ENCODE measurements around the gene CP.
"Not testable (repeated sequence)": the region's sequence is repeated elsewhere in the genome, so short reads cannot be mapped to it uniquely, and the experiment has no call there.

CP gene

DNA sequence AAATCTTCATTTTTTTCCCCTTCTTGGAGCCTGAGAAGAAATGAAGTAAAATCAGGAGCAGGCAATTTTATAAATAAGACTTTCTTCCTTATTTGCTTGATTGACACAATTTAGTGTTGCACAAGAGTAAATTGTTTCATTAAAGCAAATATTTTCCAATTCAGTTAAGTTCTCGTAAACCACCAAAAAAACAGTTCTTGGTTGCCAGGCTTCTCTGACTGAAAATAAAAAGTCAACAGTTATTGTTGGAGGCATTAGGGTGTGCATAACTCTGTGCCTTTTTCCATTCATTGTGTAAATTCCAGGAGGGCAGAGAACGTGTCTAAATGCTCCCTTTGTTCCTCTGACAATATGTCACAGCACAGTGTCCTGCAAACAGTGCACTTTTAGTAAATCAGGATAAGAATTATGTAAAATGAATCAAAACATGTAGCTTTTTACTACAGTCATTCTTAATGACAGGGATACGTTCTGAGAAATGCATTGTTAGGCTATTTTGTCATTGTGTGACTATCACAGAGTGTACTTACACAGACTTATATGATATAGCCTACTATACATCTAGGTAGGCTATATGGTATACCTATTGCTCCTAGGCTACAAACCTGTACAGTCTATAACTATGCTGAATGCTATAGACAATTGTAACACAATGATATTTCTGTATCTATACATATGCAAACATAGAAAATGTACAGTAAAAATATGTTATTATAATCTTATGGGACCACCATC lies at the start of gene CP:
TSS of gene CP (minus strand) at position 47 of the 735 bp plus-strand sequence. CDS start at position 10, 37 bp downstream.
- DNase-seq = no peak

DNA sequence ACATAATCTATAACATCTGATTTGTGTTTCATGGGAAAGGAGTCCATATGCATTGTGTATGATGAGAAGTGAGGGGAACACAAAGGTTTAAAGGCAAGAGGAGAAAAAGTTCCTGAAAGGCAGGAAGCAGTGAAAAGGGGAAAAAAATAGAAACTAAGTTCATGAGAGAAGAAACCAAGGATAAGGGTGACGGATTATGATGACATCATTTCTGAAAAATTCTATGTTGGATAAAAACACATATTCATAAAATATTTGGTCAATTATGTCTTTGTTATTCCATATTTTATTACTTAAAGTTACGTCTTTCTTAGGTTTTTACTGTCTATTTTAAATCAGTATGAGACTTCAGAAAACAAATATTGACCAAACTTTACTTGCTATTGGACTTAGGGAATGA lies 48.6 kb upstream of the CP start:
- DNase-seq = no peak

DNA sequence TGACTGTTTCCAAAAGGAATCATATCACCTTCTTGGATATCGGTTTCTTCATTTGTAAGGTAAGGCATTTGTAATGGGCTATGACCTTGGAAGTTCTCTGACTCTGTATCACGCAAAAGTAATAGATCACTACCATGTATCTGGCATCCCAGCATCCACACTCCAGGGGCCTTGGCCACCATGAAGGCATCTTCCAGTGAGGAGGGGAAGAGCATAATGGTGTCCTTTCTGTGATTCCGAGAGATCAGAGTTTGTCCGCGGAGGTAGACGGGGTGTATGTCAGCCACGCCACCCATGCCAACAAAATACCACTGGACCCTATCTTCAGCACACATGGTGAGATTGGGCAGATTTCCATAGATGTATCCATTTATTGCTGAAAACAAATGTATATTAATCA lies 48.1 kb upstream of the CP start:
- no peak for DNase-seq

DNA sequence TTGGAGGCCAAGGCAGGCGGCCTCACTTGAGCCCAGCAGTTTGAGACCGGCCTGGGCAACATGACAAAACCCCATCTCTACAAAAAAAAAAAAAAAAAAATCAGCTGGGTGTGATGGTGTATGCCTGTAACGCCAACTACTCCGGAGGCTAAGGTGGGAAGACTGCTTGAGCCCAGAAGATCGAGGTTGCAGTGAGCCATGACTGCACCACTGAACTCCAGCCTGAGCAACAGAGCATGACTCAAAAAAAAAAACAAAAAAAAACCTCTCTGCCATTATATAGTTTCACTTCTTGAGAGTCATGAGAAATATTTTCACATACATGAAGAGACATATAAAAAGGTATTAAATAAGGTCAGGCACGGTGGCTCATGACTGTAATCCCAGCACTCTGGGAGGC lies 45.9 kb upstream of the CP start:
- DNase-seq = no peak

DNA sequence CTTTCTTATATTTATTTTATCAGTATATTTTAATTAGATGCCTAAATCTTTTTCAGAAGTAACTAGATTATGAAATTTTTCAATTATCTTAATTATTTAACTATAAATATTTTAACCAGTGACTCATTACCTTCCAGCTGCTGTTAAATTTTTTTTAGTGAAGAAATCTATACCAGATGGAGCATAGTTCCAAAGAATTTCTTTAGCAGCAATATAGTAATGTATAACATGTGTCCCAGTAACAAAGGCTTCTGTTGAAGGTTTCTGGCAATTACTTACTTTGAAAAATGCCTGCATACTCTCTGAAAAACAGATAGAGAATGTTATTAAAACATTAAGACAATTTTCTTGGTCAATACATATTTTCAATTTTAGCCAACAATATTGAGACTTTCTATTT lies 45.1 kb upstream of the CP start:
- no peak for DNase-seq

DNA sequence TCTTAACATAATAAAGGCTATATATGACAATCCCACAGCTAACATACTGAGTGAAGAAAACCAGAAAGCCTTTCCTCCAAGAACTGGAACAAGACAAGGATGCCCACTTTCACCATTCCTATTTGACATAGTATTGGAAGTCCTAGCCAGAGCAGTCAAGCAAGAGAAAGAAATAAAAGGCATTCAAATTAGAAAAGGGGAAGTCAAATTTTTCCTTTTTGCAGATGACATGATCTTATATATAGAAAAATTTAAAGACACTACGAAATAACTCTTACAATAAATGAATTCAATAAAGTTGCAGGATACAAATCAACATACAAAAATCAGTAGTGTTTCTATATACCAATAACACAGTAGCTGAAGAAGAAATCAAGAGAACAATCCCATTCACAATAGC lies 42.2 kb upstream of the CP start:
- no peak for DNase-seq

DNA sequence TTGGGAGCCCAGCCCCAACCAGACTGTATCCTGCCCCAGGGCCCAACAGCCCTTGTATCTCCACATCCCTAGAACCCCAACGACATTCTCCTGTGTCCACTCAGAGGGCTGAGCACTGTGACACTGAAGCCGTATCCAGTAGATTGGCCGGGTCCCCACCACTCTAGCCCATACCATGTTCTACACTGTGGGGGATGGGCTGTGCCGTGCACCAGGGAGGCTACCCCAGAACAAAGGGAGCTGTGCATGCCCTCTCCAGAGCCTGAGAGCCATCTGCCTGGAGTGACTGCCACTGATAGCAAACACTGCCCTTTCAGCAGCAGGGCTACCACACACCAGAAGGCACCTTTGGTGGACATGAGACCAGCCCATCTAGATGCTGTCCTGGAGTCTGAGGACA lies 37.1 kb upstream of the CP start:
- DNase-seq = no peak

DNA sequence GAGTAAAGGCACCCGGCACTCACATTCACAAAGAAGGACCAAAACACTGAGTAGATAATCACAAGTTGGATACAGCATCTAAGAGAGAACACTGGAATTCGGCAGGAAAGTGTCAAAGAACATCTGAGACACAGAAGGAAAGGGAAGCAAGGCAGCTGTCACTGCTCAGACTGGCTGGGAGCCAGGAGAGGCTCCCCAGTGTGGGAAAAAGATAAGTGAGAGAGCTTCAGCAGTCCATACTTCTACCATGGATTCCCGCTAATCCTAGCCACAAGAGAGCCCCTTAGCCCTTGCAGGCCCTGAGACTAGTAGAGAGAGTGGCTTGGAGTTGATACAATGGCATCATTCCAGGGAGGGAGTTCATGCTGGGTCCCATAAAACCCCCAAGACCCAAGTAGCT lies 36.7 kb upstream of the CP start:
- DNase-seq = peak; percentile 15

DNA sequence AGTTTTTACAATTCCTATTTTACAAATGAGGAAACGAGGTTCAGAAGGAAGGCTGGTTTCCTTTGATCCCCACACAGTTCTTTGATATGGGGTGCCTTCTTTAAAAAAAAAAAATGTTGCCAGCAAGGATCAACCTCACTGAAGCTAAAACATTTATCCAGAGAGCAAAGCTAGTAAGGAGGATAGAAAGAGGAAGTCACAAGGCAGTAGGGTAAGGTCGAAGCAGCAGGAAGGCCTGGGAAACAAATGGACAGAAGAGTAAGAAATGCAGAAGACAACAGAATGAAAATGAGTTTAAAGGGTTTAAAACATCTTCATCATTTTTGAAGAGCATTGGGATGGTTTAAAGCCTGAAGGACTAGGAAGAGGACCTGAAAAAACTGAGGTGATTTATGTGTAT lies 30.6 kb upstream of the CP start:
- DNase-seq = no peak

DNA sequence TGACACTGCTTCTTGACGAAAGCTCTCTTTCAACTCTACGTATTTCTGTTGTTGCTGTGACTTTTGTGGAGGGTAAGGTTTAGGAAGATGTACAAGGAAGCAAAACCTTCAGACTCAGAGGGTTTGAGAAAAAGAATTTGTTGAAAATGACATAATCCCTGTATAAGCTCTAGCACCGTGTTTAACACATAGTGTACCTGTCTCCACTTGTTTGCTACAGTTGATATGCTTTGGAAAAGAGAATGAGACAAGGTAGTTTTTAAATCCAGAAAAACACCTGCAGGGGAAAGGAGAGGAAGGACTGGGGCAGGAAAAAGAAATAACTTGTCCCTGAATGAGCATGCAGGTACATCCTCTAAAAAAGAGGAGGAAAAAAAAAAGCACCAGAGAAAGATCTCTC lies 29.6 kb upstream of the CP start:
- no peak for DNase-seq

DNA sequence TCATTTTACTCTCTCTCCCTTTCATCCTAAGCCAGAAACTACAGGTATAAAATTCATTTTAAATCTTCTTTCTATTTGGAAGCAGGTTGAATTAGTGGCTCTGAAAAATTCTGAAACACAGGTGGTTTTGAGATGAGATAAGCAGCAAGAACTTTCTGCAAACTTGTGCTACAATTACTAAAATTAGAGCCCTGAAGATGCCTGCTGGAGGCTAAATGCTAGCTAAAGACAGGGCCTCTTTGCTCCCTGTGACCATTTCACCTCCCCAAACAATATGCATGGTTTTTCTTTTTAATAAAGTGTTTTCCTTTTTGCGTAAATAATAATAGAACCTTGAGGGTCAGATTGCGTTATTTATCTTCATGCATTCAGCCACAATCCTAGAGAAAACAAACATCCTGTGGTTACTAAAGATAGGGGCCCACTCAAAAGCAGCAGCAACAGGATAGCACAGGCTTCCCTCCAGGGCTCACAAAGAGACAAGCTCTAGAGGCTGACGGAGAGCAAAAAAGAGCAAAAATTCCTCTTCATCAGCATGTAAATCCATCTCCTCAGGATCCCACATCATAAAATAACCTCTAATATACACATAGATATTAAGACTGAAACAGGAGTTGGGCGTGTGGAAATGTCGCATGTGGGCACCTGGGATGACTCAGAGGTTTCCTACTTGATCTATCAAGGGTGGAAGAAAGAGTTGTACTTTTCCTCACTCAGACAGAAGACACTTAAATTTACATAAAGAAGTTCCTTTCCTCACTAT lies 26.5 kb upstream of the CP start:
- DNase-seq = no peak

DNA sequence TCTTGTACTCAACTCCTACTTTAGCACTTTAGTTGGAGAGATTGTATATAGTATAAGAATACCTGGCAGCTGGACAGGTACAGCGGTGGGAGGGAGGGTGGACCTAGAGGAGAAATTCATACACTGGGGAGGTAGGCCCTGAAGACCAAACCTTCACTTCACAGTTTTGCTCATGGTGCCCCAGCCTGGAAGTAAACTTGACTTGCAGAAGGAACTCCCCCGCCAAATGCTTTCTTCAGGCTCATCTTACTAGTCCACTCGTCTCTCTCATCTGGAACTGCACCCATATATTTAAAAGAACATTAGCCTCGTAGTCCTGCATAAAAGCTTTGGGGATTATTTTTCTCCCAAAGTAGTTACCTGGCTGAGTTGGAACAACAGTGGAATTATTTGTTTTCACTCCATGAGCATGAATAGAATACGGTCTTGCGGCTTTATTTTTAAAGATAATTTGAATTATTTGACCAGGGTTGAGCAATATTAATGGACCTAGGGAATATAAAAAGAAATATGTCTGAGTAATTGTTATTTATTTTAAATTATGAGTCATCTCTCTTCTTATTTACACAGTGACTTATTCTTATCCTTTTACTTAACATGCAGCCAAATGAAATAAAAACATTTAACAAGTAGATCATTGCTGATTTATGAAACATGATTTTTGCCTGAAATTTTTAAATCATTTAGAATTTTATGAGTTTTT lies 25.5 kb upstream of the CP start:
- no peak for DNase-seq

DNA sequence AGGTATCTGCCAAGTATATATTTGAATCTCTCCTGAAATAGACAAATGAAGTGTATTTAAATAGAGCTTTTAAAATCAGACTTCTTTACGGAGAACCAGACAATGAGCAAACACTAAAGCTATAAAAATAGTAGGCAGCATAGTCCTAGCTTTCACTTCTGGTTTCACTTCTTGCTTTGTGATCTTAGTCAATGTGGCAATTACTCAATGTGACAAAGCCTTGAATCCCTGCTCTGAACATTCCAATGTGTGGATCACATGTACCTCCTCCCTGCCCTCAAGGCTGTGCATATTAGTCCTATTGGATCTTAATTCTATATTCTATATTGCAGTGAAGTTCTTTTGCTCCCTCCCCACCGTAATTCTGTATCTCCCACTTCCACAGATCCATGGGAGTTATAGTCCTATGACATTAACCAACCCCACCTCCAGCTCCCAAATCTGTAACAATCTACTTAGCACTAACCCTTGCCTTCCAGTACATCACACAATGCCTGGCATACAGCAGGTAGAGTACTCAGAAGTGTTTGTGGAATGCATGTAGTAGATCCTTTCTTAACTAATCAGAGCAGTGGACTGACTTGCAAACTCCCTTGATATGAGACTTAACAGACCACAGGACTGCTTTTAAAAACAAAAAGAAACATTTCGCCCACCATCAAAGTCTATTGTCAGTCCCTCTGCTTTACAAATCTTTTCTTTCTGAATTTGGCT lies 24.3 kb upstream of the CP start:
- DNase-seq = no peak

DNA sequence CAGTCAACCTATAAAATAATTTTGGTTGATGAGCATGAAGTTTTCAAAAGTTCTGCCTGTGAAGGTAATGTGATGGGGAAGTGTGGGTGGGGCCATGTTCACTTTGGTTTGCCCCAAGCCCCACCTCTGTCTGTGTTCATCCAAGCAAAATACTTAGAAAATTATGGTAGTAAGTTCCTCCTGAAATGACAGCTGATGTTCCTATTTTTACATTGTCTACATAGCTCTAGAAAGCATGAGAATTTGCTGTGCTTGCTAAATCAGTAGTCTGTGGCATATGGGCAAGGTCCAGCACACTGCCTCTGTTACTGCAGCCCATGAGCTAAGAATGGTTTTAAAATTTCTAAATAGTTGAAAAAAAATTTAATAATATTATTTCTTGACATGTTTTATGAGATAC lies 21.9 kb upstream of the CP start:
- DNase-seq = no peak

DNA sequence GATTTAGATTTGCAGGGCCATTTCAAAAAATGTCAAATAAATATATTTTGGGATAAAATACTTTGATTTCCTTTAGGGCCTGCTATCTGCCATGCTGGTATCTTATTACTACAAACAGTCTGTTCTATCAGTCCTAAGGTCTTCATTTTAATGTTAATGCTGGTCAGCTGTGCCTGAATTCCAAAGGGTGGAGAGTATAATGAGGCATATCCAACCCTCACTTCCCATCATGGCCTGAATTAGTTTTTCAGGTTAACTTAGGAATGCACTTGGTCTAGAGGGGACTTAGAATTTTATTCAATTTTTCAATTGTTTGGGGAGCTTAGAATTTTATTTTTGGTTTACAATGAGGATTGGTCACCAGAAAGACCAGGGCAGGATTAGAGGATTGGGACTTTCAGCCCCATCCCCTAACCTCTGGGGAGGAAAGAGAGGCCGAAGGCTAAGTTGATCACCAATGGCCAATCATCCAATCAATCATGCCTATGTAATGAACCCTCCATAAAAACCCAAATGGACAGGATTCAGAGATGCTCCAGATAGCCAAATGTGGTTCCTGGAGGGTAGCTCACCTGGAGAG lies 17.8 kb upstream of the CP start:
- no peak for DNase-seq

DNA sequence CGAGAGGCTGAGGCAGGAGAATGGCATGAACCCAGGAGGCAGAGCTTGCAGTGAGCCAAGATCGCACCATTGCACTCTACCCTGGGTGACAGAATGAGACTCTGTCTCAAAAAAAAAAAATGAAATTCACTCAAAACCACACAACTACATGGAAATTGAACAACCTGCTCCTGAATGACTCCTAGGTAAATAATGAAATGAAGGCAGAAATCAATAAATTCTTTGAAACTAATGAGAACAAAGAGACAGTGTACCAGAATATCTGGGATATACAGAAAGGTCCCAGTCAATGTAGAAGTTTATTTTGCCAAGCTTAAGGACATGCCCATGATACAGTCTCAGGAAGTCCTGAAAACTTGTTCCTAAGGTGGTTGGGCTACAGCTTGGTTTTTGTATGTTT lies 16.6 kb upstream of the CP start:
- DNase-seq = not testable (repeated sequence)

DNA sequence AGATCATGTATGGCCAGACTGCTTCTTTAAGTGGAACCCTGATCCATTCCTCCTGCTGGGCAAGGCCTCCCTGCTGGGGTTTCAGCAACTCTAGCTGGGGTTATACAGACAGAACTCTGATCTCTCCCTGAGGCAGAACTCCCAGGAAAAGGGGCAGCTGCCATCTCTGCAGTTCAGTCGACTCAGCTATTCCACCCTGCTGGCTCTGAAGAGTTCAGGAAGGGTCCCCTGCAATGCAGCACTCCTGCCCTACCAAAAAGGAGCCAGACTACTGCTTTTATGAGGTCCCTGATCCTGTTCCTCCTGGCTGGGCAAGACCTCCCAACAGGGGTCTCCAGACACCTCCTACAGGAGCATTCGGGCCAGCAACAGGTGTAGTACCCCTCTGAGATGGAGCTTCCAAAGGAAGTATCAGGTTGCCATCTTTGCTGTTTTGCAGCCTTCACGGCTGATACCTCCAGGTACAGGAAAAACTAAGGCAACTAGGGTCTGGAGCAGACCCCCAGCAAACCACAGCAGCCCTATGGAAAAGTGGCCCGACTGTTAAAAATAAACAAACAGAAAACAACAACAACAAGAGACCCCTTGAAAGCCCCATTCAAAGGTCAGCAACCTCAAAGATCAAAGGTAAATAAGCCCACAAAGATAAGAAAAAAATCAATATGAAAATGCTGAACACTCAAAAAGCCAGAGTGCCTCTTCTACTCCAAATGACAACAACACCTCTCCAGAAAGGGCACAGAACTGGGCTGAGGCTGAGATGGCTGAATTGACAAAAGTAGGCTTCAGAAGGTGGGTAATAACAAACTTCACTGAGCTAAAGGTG lies 14.2 kb upstream of the CP start:
- no peak for DNase-seq

DNA sequence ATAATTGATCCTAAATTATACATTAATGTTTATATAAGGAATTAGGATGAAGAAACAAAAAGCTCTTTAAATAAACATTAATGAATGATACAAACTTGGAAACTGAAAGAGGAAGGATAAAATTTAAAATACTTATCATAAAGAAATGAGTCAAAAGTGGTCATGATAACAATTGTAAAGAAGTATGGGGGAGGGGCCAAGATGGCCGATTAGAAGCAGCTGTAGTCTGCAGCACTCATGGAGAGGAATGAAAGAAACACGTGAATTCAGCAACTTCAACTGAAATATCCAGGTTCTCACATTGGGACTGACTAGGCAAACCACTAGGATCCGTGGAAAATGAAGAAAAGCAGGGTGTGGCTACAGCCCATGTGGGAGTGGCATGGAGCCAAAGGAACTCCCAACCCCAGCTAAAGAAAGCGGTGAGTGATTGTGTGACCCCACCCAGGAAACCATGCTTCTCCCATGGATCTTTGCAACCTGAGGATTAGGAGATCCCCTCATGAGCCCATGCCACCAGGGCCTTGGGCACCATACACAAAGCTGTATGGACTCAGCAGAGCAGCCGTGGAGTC lies 13.1 kb upstream of the CP start:
- no peak for DNase-seq

DNA sequence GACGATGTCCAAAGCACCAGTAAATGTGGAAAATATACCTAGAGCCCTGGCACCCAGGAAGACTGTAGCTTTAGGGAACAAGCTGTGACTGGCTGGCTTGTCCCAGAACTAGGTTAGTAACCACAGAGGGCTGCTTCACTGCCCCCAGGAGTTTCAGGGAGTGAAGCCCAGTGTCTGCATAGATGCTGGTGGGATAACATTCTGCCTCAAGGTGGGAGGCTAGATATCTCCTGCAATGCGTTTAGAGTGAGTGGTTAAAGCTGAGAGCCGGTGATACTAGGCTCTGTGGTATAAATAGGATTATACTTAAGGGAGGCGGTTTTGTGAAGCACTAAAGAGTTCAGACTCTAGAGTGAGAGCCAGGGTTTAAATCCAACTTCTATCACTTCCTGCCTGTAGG lies 11.7 kb upstream of the CP start:
- DNase-seq = no peak

DNA sequence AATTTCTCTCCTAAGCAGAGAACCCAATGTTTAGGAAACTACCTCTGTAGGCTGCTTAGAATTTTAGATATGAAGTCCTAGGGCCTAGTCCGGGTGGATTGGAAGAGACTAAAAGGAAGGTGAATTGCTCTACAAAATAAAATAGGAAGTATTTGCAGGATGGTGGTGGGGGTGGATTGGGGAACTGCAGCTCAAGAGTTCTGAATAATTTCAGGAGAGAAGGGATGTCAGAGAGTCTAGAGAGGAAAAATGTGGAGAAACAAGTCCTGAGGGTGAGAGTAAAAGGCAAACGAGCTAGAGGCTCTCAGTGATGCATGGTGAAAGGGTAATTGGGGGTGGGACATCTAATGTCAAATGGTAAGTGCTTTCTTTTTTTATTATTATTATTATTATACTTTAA lies 10.2 kb upstream of the CP start:
- DNase-seq = no peak

DNA sequence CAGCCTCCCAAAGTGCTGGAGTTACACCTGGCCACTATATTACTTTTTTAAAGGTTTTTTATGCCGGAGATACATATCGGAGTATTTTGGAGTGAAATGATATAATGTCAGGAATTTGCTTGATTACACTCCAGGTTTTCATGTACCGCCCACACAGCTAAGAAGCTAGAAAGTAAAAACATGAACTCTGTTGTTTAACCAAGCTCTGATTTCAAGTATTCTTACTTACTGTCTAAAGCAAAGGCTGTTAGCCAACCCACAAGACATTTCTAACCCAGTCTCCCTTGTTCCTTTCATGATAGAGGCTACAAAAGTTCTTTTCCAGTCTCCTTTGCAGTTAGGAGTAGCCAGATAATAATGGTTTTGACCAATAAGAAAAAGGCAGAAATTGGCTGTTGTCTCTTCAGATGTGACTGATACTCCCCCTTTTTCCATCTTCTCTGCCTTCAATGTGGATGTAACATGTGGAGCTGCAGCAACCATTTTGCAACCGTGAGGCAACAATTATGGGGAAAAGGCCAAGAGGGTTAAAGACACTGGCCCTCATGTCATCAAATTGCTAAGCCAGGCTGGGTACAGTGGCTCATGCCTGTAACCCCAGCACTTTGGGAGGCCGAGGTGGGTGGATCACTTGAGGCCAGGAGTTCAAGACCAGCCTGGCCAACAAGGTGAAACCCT lies 6.1 kb upstream of the CP start:
- DNase-seq = no peak
